ENCODE results near the gene WASL. TPM values are rescaled to one million over a fixed set of nuclear protein-coding genes. Genes with fewer than 3 reads are reported as not detected.
"Not testable (repeated sequence)": the region's sequence is repeated elsewhere in the genome, so short reads cannot be mapped to it uniquely, and the experiment has no call there.

Gene WASL
- total RNA-seq, 2 donors from 2014 or later: 35.1 to 36.7 TPM

DNA sequence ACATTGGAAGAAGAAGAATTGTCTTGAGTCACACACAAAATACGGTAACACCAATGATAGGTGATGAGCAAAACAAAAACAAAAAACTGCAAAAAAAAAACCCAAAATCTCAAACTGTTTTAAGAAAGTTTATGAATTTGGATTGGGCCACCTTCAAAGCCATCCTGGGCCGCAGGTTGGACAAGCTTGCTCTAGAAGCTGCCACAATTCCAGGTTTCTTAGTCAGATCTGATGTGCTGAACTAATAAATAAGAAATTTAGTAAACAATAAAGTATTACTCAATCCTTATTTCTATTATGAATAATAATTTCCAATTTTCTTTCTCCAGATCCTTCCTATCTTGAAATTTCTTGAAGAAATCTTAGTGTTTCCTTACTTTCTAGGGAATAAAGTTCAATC lies 10.0 kb downstream of the WASL start:
- H3K36me3 ChIP-seq (ENCODE audit: control insufficient read depth, insufficient read depth, low read length): no peaks in the 10 kb centered on the region
- DNase-seq: no peak
- H3K36me3 Mint-ChIP-seq (ENCODE audit: low read depth): peaks cover 8% of the 10 kb centered on the region
- H3K4me3 ChIP-seq (ENCODE audit: low read length): no peak overlapping the region
- no peaks in the 10 kb centered on the region for H3K9me3 Mint-ChIP-seq
- peaks cover 24% of the 10 kb centered on the region for H3K4me1 Mint-ChIP-seq
- H3K27me3 ChIP-seq (ENCODE audit: control insufficient read depth, insufficient read depth, low read length, poor library complexity, severe bottlenecking): no peaks in the 10 kb centered on the region
- TF ChIP-seq, protein P1, sequence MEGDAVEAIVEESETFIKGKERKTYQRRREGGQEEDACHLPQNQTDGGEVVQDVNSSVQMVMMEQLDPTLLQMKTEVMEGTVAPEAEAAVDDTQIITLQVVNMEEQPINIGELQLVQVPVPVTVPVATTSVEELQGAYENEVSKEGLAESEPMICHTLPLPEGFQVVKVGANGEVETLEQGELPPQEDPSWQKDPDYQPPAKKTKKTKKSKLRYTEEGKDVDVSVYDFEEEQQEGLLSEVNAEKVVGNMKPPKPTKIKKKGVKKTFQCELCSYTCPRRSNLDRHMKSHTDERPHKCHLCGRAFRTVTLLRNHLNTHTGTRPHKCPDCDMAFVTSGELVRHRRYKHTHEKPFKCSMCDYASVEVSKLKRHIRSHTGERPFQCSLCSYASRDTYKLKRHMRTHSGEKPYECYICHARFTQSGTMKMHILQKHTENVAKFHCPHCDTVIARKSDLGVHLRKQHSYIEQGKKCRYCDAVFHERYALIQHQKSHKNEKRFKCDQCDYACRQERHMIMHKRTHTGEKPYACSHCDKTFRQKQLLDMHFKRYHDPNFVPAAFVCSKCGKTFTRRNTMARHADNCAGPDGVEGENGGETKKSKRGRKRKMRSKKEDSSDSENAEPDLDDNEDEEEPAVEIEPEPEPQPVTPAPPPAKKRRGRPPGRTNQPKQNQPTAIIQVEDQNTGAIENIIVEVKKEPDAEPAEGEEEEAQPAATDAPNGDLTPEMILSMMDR (conservative IDR thresholded peaks at IDR 0.05): no peak
- H3K4me3 Mint-ChIP-seq: peak overlapping the region; percentile 4
- no peaks in the 10 kb centered on the region for H3K27me3 Mint-ChIP-seq (ENCODE audit: insufficient read depth)
- WGBS, 2 experiments (ENCODE audit: insufficient coverage in 1 of 2, insufficient read length in 1 of 2): 96% methylated on average over 2 of the region's 2 CpGs; no CpG with 5 or more reads in 1 of the 2 experiments
- H3K27ac Mint-ChIP-seq: no peak overlapping the region
- H3K9ac ChIP-seq (ENCODE audit: extremely low read depth, low read length, poor library complexity, severe bottlenecking): no peak overlapping the region
- no peak overlapping the region for H3K27ac ChIP-seq (ENCODE audit: low read depth, low read length)
- peaks cover 11% of the 10 kb centered on the region for H3K9me3 ChIP-seq (ENCODE audit: control insufficient read depth, low read length)
- H3K4me1 ChIP-seq (ENCODE audit: control insufficient read depth, insufficient read depth, low read length): no peaks in the 10 kb centered on the region

DNA sequence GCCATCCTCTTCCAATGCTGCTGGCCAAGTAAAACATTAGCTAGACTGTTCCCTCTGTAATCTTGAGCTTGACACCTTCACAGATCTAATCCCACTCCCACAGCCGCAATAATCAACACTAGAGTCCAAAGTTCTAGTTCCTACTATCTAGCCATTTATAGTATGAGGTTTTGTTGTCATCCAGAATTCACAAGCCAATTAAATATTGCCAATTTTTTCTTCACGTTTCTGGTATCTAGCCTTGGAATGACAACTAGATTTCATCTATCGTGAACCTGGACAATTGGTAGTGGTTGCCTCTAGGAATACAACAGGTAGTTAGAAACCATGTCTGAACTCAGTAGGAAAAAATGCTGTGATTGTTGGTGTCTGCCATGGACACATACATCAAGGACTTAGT lies 10.4 kb downstream of the WASL start:
- Mint-ChIP-seq H3K27ac (no peak overlapping the region), H3K4me1 (peaks cover 20% of the 10 kb centered on the region), H3K36me3 (ENCODE audit: low read depth) (peaks cover 12% of the 10 kb centered on the region), H3K4me3 (peak overlapping the region; percentile 4), H3K27me3 (ENCODE audit: insufficient read depth) (no peaks in the 10 kb centered on the region), H3K9me3 (no peaks in the 10 kb centered on the region)
- Histone ChIP-seq H3K9me3 (ENCODE audit: control insufficient read depth, low read length) (peaks cover 15% of the 10 kb centered on the region), H3K36me3 (ENCODE audit: control insufficient read depth, insufficient read depth, low read length) (no peaks in the 10 kb centered on the region), H3K27me3 (ENCODE audit: control insufficient read depth, insufficient read depth, low read length, poor library complexity, severe bottlenecking) (no peaks in the 10 kb centered on the region), H3K4me1 (ENCODE audit: control insufficient read depth, insufficient read depth, low read length) (no peaks in the 10 kb centered on the region), H3K4me3 (ENCODE audit: low read length) (no peak overlapping the region), H3K27ac (ENCODE audit: low read depth, low read length) (no peak overlapping the region), H3K9ac (ENCODE audit: extremely low read depth, low read length, poor library complexity, severe bottlenecking) (no peak overlapping the region)
- no peak for DNase-seq
- WGBS, 2 experiments (ENCODE audit: insufficient coverage in 1 of 2, insufficient read length in 1 of 2): 83 to 95% methylated on average over 1 to 3 of the region's 3 CpGs
- TF ChIP-seq, protein P1 (conservative IDR thresholded peaks at IDR 0.05): no peak

DNA sequence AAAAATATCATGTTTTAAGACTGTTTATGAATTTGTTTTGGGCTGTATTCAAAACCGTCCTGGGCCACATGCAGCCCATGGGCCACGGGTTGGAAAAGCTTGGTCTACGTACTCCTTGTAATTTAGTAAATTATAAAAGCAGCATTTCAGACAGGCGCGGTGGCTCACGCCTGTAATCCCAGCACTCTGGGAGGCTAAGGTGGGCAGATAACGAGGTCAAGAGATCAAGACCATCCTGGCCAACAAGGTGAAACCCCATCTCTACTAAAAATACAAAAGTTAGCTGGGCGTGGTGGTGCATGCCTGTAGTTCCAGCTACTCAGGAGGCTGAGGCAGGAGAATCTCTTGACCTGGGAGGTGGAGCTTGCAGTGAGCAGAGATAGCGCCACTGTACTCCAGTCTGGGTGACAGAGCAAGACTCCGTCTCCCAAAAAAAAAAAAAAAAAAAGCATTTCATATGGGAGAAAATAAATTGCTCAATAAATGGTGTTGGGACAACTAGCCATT lies 11.6 kb downstream of the WASL start:
- not testable (repeated sequence) for H3K9ac ChIP-seq (ENCODE audit: extremely low read depth, low read length, poor library complexity, severe bottlenecking); H3K27me3 ChIP-seq (ENCODE audit: control insufficient read depth, insufficient read depth, low read length, poor library complexity, severe bottlenecking); H3K27ac Mint-ChIP-seq; H3K9me3 Mint-ChIP-seq; H3K4me3 ChIP-seq (ENCODE audit: low read length); H3K27me3 Mint-ChIP-seq (ENCODE audit: insufficient read depth); H3K36me3 ChIP-seq (ENCODE audit: control insufficient read depth, insufficient read depth, low read length); H3K27ac ChIP-seq (ENCODE audit: low read depth, low read length); H3K4me1 ChIP-seq (ENCODE audit: control insufficient read depth, insufficient read depth, low read length); H3K4me3 Mint-ChIP-seq; DNase-seq
- peaks cover 27% of the 10 kb centered on the region for H3K9me3 ChIP-seq (ENCODE audit: control insufficient read depth, low read length)
- Mint-ChIP-seq H3K36me3 (ENCODE audit: low read depth) (peaks cover 20% of the 10 kb centered on the region), H3K4me1 (peaks cover 13% of the 10 kb centered on the region)
- WGBS, 2 experiments (ENCODE audit: insufficient coverage in 1 of 2, insufficient read length in 1 of 2): 96 to 97% methylated on average over 8 to 10 of the region's 10 CpGs

GRCh38 chr7:123735539-123735938 lies 13.3 kb downstream of the WASL start:
- H3K4me3 Mint-ChIP-seq: no peak overlapping the region
- H3K9me3 Mint-ChIP-seq: peaks cover 12% of the 10 kb centered on the region
- H3K4me1 ChIP-seq (ENCODE audit: control insufficient read depth, insufficient read depth, low read length): no peaks in the 10 kb centered on the region

More at GRCh38 chr7:123735539-123735938, 13.3 kb downstream of the WASL start:
- TF ChIP-seq, protein P1 (conservative IDR thresholded peaks at IDR 0.05): no peak
- 81 to 95% methylated on average over 3 to 5 of the region's 5 CpGs for WGBS, 2 experiments (ENCODE audit: insufficient coverage in 1 of 2, insufficient read length in 1 of 2)
- no peaks in the 10 kb centered on the region for H3K27me3 Mint-ChIP-seq (ENCODE audit: insufficient read depth)
- no peak for DNase-seq
- H3K27ac Mint-ChIP-seq: no peak overlapping the region
- peaks cover 23% of the 10 kb centered on the region for H3K36me3 Mint-ChIP-seq (ENCODE audit: low read depth)
- H3K27ac ChIP-seq (ENCODE audit: low read depth, low read length): no peak overlapping the region
- no peaks in the 10 kb centered on the region for H3K36me3 ChIP-seq (ENCODE audit: control insufficient read depth, insufficient read depth, low read length)
- H3K4me3 ChIP-seq (ENCODE audit: low read length): no peak overlapping the region
- peaks cover 27% of the 10 kb centered on the region for H3K9me3 ChIP-seq (ENCODE audit: control insufficient read depth, low read length)
- H3K27me3 ChIP-seq (ENCODE audit: control insufficient read depth, insufficient read depth, low read length, poor library complexity, severe bottlenecking): no peaks in the 10 kb centered on the region
- no peak overlapping the region for H3K9ac ChIP-seq (ENCODE audit: extremely low read depth, low read length, poor library complexity, severe bottlenecking)
- H3K4me1 Mint-ChIP-seq: peaks cover 11% of the 10 kb centered on the region
